Gastroesophageal sphincter (tissue), 4 donors: ENCODE measurements around the gene SPINT1. TPM values are rescaled to one million over a fixed set of nuclear protein-coding genes. Genes with fewer than 3 reads are reported as not detected.
A peak's percentile ranks its signal among the peaks of the same experiment; 100 is the strongest.

Source experiments
- ATAC-seq: fragments of 150-250 bp; one replicate; pipeline ENCODE4 v1.9.1; 2016; ENCODE audit warnings: mild to moderate bottlenecking, moderate library complexity
- H3K27ac ChIP-seq, 4 donors: fragments of 200-600 bp; sonication (generic) in 3 of 4; 1 replicate in 3 of 4; 2 replicates in 1 of 4; pipeline ENCODE4 v1.5.1; 2016 to 2019
- H3K27me3 ChIP-seq: fragments of 200-600 bp; sonication (generic); one replicate; pipeline ENCODE4 v1.5.1; 2019
- H3K36me3 ChIP-seq, 2 donors: fragments of 200-600 bp; sonication (generic); one replicate each; pipeline ENCODE4 v1.5.1; 2019; ENCODE audit warnings: control low read depth in 1 of 2
- H3K4me1 ChIP-seq, 3 donors: fragments of 200-600 bp; sonication (generic); 1 replicate in 2 of 3; 2 replicates in 1 of 3; pipeline ENCODE4 v1.5.1; 2016 to 2019; ENCODE audit warnings: control low read depth in 2 of 3
- H3K4me3 ChIP-seq, 2 donors: fragments of 200-600 bp; sonication (generic); one replicate each; pipeline ENCODE4 v1.5.1; 2019; ENCODE audit warnings: mild to moderate bottlenecking in 1 of 2, moderate library complexity in 1 of 2
- H3K9me3 ChIP-seq, 3 donors: fragments of 200-600 bp; sonication (generic); one replicate each; pipeline ENCODE4 v1.5.1; 2017 to 2019; ENCODE audit warnings: control low read depth in 2 of 3
- CTCF ChIP-seq, 4 experiments: fragments of 200-600 bp in 2 of 4; fragments of 450-650 bp in 2 of 4; sonication (generic) in 1 of 4; IDR thresholded peaks; one replicate each; pipeline ENCODE4 v1.5.1; 2017 to 2019; ENCODE audit warnings: antibody characterized with exemption in 4 of 4, mild to moderate bottlenecking in 2 of 4, moderate library complexity in 2 of 4
- EP300 ChIP-seq: sonication (generic); formaldehyde crosslinking; IDR thresholded peaks from one replicate; pipeline ENCODE4 v1.6.1; 2017; ENCODE audit warnings: antibody characterized with exemption, mild to moderate bottlenecking
- POLR2A ChIP-seq, 2 donors: fragments of 450-650 bp; IDR thresholded peaks; one replicate each; pipeline ENCODE4 v1.6.1; 2017; ENCODE audit warnings: antibody characterized with exemption in 2 of 2, mild to moderate bottlenecking in 2 of 2, moderate library complexity in 1 of 2
- POLR2AphosphoS5 ChIP-seq: sonication (generic); formaldehyde crosslinking; IDR thresholded peaks from one replicate; pipeline ENCODE4 v1.6.1; 2017; ENCODE audit warnings: antibody characterized with exemption
- WGBS, 2 donors: methylation state at CpG; one replicate each; pipeline ENCODE4 v1.1.5; 2018; ENCODE audit warnings: low coverage in 1 of 2; 5-methylcytosine and 5-hydroxymethylcytosine counted together
- total RNA-seq, 4 donors: library from RNA; depleted of rRNA; stranded (reverse); fragments of >200 nt; gene quantifications; one replicate each; pipeline ENCODE4 v1.1.0, GENCODE V29; 2016

Gene SPINT1
- total RNA-seq, 4 donors from 2014 or later: 2.0 to 29.8 (median 2.8) TPM

DNA sequence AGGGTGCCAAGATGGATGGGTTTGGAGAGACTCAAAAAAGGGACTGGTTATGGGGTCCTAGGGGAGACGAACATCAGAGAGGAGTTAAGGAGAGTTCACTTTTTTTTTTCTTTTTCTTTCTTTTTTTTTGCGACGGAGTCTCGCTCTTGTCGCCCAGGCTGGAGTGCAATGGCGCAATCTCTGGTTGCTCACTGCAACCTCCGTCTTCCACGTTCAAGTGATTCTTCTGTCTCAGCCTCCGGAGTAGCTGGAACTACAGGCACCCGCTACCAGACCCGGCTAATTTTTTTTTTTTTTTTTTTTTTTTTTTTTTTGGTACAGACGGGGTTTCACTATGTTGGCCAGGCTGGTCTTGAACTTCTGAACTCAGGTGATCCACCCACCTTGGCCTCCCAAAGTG lies 1.2 kb downstream of the SPINT1 start:
- TF ChIP-seq POLR2AphosphoS5: no peak
- no peak for TF ChIP-seq POLR2A (IDR thresholded peaks at IDR 0.05)
- TF ChIP-seq EP300: no peak
- TF ChIP-seq CTCF (IDR thresholded peaks at IDR 0.05): no peak
- WGBS, 2 donors: 44 to 49% methylated on average over 5 to 11 of the region's 12 CpGs
- Histone ChIP-seq H3K4me3 (peak overlapping the region in 1 of 2 donors; percentile 53), H3K27ac (no peak overlapping the region), H3K27me3 (peaks cover 58% of the 10 kb centered on the region), H3K4me1 (peaks cover 4 to 20% (median 11%) of the 10 kb centered on the region in 3 donors), H3K9me3 (no peaks in the 10 kb centered on the region), H3K36me3 (no peaks in the 10 kb centered on the region)
- no peak for ATAC-seq

DNA sequence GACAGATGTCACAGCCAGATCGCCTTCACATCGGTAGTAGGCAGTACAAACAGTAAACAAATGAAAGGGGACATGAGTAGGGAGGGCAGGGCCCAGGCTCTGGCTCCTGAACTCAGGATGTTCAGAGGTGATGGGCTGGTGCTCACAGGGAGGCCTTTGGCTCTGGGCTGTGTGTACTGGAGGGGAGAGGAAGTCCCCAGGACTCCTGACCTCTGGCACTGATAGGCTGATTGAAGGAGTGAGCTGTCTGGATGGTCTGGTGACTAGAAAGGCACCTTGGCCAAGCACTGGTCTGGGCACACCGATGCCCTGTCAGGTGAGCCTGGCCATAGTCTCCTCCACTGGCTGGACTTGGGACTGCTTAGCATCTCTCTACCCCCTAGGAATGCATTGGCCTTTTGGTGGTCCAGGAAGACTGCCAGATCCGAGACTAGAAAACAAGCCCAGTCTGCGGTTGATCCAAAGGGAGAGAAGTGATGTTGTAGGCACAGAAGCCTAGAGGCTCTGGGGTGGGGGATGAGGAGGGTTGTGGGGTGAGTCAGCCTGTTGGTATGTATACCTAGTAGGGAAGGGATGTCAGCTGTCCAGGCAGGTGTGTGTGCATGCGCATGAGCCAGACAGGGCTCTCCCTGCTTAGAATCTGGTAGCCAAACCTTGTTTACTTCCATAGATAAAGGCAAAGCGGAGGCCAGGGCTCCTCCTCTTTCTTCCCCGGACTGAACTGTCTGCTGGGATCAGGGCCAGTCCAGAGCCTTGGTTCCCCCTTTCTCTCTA lies 1.9 kb downstream of the SPINT1 start:
- Histone ChIP-seq H3K4me3 (no peak overlapping the region), H3K27ac (no peak overlapping the region), H3K36me3 (no peaks in the 10 kb centered on the region), H3K27me3 (peaks cover 58% of the 10 kb centered on the region), H3K4me1 (peaks cover 4 to 20% (median 11%) of the 10 kb centered on the region in 3 donors), H3K9me3 (no peaks in the 10 kb centered on the region)
- TF ChIP-seq CTCF (IDR thresholded peaks at IDR 0.05): no peak
- no peak for TF ChIP-seq POLR2AphosphoS5
- TF ChIP-seq EP300: no peak
- no peak for TF ChIP-seq POLR2A (IDR thresholded peaks at IDR 0.05)
- WGBS, 2 donors: 67 to 93% methylated on average over 3 of the region's 8 CpGs
- no peak for ATAC-seq

DNA sequence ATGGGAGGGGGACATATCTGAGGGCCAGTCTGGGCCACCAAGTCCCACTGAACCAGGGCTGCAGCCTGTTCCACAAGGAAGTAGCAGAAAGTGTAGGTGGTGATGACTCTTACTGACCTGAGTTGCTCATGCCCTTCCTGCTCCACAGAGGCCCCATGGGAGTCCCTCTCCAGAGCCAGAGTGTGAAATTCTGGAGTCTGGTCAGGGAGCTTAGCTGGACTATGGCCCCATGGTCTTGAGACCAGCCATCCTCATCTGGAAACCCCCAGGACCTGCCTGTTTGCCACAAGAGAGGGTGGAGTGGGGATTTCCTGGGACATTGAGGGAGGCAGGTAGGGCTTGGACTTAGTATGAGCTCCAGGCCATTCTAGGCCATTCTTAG lies 3.0 kb downstream of the SPINT1 start:
- no peaks in the 10 kb centered on the region for H3K9me3 ChIP-seq
- H3K27ac ChIP-seq: no peak overlapping the region
- ATAC-seq: no peak
- peaks cover 57% of the 10 kb centered on the region for H3K27me3 ChIP-seq
- TF ChIP-seq CTCF (IDR thresholded peaks at IDR 0.05) (no peak), POLR2A (IDR thresholded peaks at IDR 0.05) (no peak), POLR2AphosphoS5 (no peak), EP300 (no peak)
- no peaks in the 10 kb centered on the region for H3K36me3 ChIP-seq
- no peak overlapping the region for H3K4me3 ChIP-seq
- H3K4me1 ChIP-seq: peaks cover 4 to 20% (median 11%) of the 10 kb centered on the region in 3 donors

DNA sequence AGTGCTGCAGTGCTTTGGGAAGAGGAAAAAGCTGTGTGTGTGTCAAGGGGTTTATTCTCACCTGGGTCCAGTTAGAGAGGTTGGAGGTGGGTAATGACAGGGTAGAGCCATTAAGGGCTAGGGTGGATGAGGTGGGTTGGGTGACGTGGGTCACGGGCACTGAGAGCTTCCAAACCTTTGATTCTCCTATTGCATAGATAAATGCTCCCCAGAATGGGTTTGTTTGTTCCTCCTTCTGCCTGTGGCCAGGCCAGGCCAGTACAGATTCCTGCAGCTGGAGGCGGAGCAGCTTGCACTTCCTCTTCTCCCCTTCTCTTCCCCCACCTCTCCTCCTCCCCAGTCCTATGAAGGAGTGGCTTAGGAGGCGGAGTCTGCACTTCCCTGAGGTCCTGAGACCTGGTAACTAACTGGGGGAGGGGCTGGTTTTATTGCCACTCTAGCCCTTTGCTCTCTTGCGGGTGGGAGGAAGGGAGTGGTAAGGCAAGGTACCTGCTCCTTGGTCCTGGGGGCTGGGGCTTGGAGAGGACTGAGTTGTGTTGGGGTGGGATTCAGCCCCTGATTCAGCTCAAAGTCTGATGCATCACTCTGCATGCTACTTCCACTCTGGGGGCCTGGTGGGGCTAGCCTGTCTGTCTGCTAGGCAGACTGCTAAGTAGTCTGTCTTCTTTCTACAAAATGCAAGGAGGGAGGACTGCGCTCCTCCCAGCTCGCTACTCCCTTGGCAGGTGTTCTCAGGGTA lies 3.5 kb downstream of the SPINT1 start:
- Histone ChIP-seq H3K4me1 (peaks cover 4 to 20% (median 11%) of the 10 kb centered on the region in 3 donors), H3K4me3 (no peak overlapping the region), H3K27ac (no peak overlapping the region), H3K27me3 (peaks cover 51% of the 10 kb centered on the region), H3K36me3 (no peaks in the 10 kb centered on the region), H3K9me3 (no peaks in the 10 kb centered on the region)
- 50 to 90% methylated on average over 1 to 4 of the region's 7 CpGs for WGBS, 2 donors
- peak; percentile 33 for ATAC-seq
- TF ChIP-seq CTCF (IDR thresholded peaks at IDR 0.05): no peak
- TF ChIP-seq POLR2AphosphoS5: no peak
- no peak for TF ChIP-seq EP300
- TF ChIP-seq POLR2A (IDR thresholded peaks at IDR 0.05): no peak
